ENCODE measurements around the gene PRPF18.

Gene PRPF18

DNA sequence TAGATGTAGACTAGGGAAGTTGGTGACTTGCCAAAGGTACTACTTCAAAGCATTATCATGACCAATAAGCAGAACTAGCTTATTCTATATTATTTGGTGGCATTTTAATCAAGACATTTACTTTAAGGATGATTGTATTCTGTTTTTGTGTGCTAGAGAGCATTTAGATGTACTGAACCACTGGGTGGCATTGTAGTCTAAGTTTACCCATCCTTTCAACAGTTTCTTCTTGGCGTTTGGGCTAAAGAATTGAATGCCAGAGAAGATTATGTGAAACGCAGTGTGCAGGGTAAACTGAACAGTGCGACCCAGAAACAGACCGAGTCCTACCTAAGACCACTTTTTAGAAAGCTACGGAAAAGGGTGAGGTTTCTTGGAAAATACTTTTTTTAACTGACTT, 26.8 kb downstream of the PRPF18 start:
- H3K9me3 ChIP-seq (ENCODE audit: insufficient read depth, low read length, severe bottlenecking) = no peaks in the 10 kb centered on the region
- no peaks in the 10 kb centered on the region for H3K79me2 ChIP-seq (ENCODE audit: insufficient read depth, low read length)
- H3K9ac ChIP-seq (ENCODE audit: low read depth, low read length) = no peak overlapping the region
- no peaks in the 10 kb centered on the region for H3K27me3 ChIP-seq (ENCODE audit: insufficient read depth, low read length, poor library complexity)
- DNase-seq (no peak), ATAC-seq (ENCODE audit: insufficient read depth, low read depth) (no peak)
- H3K4me1 ChIP-seq (ENCODE audit: insufficient read depth, low read length) = no peaks in the 10 kb centered on the region
- no peak overlapping the region for H3K4me3 ChIP-seq (ENCODE audit: low read depth in 1 of 2, low read length in 2 of 2)
- H3K36me3 ChIP-seq (ENCODE audit: insufficient read depth, low read length) = peaks cover 92% of the 10 kb centered on the region
- no peak overlapping the region for H3K27ac ChIP-seq (ENCODE audit: low read length)
- no peaks in the 10 kb centered on the region for H4K20me1 ChIP-seq (ENCODE audit: insufficient read depth, low read length)
- no peak overlapping the region for H3K4me2 ChIP-seq (ENCODE audit: insufficient read depth, low read length)
- TF ChIP-seq EZH2 (IDR thresholded peaks at IDR 0.05; ENCODE audit: borderline replicate concordance, low read depth, low read length, severe bottlenecking) = no peak
- TF ChIP-seq, protein P1, sequence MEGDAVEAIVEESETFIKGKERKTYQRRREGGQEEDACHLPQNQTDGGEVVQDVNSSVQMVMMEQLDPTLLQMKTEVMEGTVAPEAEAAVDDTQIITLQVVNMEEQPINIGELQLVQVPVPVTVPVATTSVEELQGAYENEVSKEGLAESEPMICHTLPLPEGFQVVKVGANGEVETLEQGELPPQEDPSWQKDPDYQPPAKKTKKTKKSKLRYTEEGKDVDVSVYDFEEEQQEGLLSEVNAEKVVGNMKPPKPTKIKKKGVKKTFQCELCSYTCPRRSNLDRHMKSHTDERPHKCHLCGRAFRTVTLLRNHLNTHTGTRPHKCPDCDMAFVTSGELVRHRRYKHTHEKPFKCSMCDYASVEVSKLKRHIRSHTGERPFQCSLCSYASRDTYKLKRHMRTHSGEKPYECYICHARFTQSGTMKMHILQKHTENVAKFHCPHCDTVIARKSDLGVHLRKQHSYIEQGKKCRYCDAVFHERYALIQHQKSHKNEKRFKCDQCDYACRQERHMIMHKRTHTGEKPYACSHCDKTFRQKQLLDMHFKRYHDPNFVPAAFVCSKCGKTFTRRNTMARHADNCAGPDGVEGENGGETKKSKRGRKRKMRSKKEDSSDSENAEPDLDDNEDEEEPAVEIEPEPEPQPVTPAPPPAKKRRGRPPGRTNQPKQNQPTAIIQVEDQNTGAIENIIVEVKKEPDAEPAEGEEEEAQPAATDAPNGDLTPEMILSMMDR (IDR thresholded peaks at IDR 0.05; ENCODE audit: borderline replicate concordance, extremely low read depth, low read length, poor library complexity, severe bottlenecking) = peak; percentile 42
- H2AFZ ChIP-seq (ENCODE audit: low read depth, low read length) = no peak overlapping the region

- ATAC-seq (ENCODE audit: insufficient read depth, low read depth) (no peak), DNase-seq (no peak)
- Histone ChIP-seq H3K27me3 (ENCODE audit: insufficient read depth, low read length, poor library complexity) (no peaks in the 10 kb centered on the region), H3K79me2 (ENCODE audit: insufficient read depth, low read length) (no peaks in the 10 kb centered on the region), H3K4me3 (ENCODE audit: low read depth in 1 of 2, low read length in 2 of 2) (no peak overlapping the region), H3K9me3 (ENCODE audit: insufficient read depth, low read length, severe bottlenecking) (no peaks in the 10 kb centered on the region), H3K4me2 (ENCODE audit: insufficient read depth, low read length) (no peak overlapping the region), H3K27ac (ENCODE audit: low read length) (no peak overlapping the region), H2AFZ (ENCODE audit: low read depth, low read length) (no peak overlapping the region), H3K9ac (ENCODE audit: low read depth, low read length) (no peak overlapping the region), H4K20me1 (ENCODE audit: insufficient read depth, low read length) (no peaks in the 10 kb centered on the region), H3K36me3 (ENCODE audit: insufficient read depth, low read length) (peaks cover 90% of the 10 kb centered on the region), H3K4me1 (ENCODE audit: insufficient read depth, low read length) (no peaks in the 10 kb centered on the region)
- TF ChIP-seq, protein P1 (IDR thresholded peaks at IDR 0.05; ENCODE audit: borderline replicate concordance, extremely low read depth, low read length, poor library complexity, severe bottlenecking) = no peak
- TF ChIP-seq EZH2 (IDR thresholded peaks at IDR 0.05; ENCODE audit: borderline replicate concordance, low read depth, low read length, severe bottlenecking) = no peak
These were observed 28.0 kb downstream of the PRPF18 start for GRCh38 chr10:13614530-13615332.

DNA sequence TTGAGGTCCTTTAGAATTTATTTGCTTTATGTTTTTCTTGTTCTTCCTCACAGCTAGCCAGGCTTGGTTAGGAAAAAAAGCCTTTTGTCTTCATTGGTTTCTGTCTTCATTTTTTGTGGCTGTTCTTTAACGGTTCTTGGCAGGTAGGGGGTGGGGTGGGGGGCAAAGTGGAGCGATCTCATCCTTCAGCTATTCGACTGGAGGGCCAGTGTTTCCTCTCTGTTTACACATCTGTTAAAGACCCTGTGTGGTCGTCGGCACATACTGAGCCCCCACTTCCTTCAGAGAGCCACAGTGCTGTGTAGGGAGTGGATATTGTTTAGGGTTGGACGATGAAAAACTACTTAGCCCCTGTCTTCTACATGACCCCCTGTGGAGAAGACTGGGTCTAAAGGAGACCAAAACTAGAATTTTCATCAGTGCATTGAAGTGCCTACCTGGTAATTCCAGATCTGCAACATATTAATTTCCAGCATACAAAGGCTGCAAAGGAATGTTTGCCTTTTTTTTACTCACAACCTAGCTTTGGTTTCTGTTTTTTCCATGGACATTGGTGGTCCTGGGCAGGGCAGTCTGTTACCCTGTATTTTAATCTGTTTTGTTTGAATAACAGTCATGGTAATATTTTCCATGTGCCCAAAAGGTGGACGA, 29.0 kb downstream of the PRPF18 start:
- Histone ChIP-seq H3K27ac (ENCODE audit: low read length) (no peak overlapping the region), H3K4me3 (ENCODE audit: low read depth in 1 of 2, low read length in 2 of 2) (no peak overlapping the region), H3K79me2 (ENCODE audit: insufficient read depth, low read length) (no peaks in the 10 kb centered on the region), H3K36me3 (ENCODE audit: insufficient read depth, low read length) (peaks cover 80% of the 10 kb centered on the region), H3K9me3 (ENCODE audit: insufficient read depth, low read length, severe bottlenecking) (no peaks in the 10 kb centered on the region), H3K9ac (ENCODE audit: low read depth, low read length) (no peak overlapping the region), H3K4me1 (ENCODE audit: insufficient read depth, low read length) (no peaks in the 10 kb centered on the region), H4K20me1 (ENCODE audit: insufficient read depth, low read length) (no peaks in the 10 kb centered on the region), H3K4me2 (ENCODE audit: insufficient read depth, low read length) (no peak overlapping the region), H3K27me3 (ENCODE audit: insufficient read depth, low read length, poor library complexity) (no peaks in the 10 kb centered on the region), H2AFZ (ENCODE audit: low read depth, low read length) (no peak overlapping the region)
- no peak for ATAC-seq (ENCODE audit: insufficient read depth, low read depth)
- no peak for DNase-seq
- TF ChIP-seq EZH2 (IDR thresholded peaks at IDR 0.05; ENCODE audit: borderline replicate concordance, low read depth, low read length, severe bottlenecking) = no peak
- TF ChIP-seq, protein P1 (IDR thresholded peaks at IDR 0.05; ENCODE audit: borderline replicate concordance, extremely low read depth, low read length, poor library complexity, severe bottlenecking) = no peak

Measured in DND-41 (cell line).